ENCODE results near the gene VAV3. TPM values are rescaled to one million over a fixed set of nuclear protein-coding genes. Genes with fewer than 3 reads are reported as not detected.

VAV3 gene
- total RNA-seq, 1 donor = 41.1 TPM

GRCh38 chr1:107524301-107524700 is 440.7 kb downstream of the VAV3 start:
- no peaks in the 10 kb centered on the region for H3K9me3 ChIP-seq (ENCODE audit: low read depth, low read length)
- no peaks in the 10 kb centered on the region for H3K4me1 ChIP-seq (ENCODE audit: insufficient read depth, low read length)
- H3K4me3 ChIP-seq (ENCODE audit: low read length) = no peak overlapping the region
- H3K27me3 ChIP-seq (ENCODE audit: insufficient read depth, low read length) = no peaks in the 10 kb centered on the region

DNA sequence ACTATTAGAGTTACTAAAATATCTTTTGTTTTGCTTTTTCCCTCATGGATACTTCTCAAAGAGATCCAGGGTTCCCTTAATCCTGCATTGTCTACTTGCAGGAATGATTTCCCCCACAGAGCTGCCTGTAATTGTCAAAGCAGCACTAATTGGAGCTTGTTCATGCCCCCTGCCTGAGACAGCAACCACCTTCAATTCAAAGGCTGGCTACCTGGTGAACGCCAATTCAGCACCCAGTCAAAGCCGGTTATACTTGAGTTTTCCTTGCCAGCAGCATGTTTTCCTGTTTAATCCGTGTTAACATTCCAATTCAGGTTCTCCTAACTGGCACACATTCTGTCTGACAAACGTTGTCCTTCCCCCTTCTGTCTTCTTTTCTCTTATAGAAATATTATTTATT is 441.2 kb downstream of the VAV3 start:
- H3K9me3 ChIP-seq (ENCODE audit: low read depth, low read length) = no peaks in the 10 kb centered on the region
- no peaks in the 10 kb centered on the region for H3K4me1 ChIP-seq (ENCODE audit: insufficient read depth, low read length)
- no peak overlapping the region for H3K4me3 ChIP-seq (ENCODE audit: low read length)
- H3K27me3 ChIP-seq (ENCODE audit: insufficient read depth, low read length) = no peaks in the 10 kb centered on the region

DNA sequence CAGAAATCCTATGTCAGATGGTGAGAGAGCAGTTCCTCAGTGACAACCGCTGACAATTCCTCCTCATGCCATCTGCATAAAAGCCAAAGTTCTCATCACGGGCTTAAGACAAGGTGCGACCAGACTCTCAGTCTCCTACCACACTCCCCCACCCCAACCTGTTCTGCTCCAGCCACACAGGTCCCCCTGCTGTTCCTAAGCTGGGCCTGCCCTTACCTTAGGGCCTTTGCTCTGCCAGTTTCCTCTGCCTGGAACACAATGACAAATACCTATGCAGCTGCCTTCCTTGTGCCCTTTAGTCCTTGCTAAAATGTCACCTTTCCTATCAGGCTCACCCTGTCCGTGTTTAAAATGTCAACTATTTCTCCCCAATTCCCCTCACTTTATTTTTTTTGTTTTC is 441.9 kb downstream of the VAV3 start:
- Histone ChIP-seq H3K27me3 (ENCODE audit: insufficient read depth, low read length) (no peaks in the 10 kb centered on the region), H3K4me3 (ENCODE audit: low read length) (no peak overlapping the region), H3K9me3 (ENCODE audit: low read depth, low read length) (no peaks in the 10 kb centered on the region), H3K4me1 (ENCODE audit: insufficient read depth, low read length) (no peaks in the 10 kb centered on the region)

Other genes starting within 250 kb of the VAV3 start
- gene SLC25A24, start 235.2 kb upstream of the VAV3 start, total RNA-seq = 20.0 TPM

Data from mononuclear cell (primary cell).